Activated CD4-positive, alpha-beta T cell treated with anti-CD3 and anti-CD28 coated beads, Interleukin-2, amount 10 ng/mL, durations not matched to agents 7 days and 5 days (primary cell): Measurements from ENCODE around the gene PHKA1. TPM values are rescaled to one million over a fixed set of nuclear protein-coding genes. Genes with fewer than 3 reads are reported as not detected.
"Not testable (repeated sequence)": the region's sequence is repeated elsewhere in the genome, so short reads cannot be mapped to it uniquely, and the experiment has no call there.

Experiments
- CTCF ChIA-PET: fragments of 350-600 bp; sonication (Branson Sonifier 250); formaldehyde crosslinking; loops from one replicate; lab custom pipeline; 2021; ENCODE audit warnings: antibody characterized with exemption; lab: Charles Lee
- POLR2A ChIA-PET: fragments of 350-600 bp; sonication (Branson Sonifier 250); formaldehyde crosslinking; loops from one replicate; lab custom pipeline; 2021; ENCODE audit warnings: antibody characterized with exemption; lab: Charles Lee
- DNase-seq: peaks from one replicate; pipeline ENCODE4 v3.0.0-alpha.2; 2020
- H3K27ac Mint-ChIP-seq: one replicate; pipeline ENCODE4 v1.8.0; 2021; ENCODE audit warnings: mild to moderate bottlenecking, moderate library complexity, mixed read lengths
- H3K27me3 Mint-ChIP-seq: one replicate; pipeline ENCODE4 v1.8.0; 2021; ENCODE audit warnings: mixed read lengths
- H3K36me3 Mint-ChIP-seq: one replicate; pipeline ENCODE4 v1.8.0; 2021; ENCODE audit warnings: low read depth, mixed read lengths
- H3K4me1 Mint-ChIP-seq: one replicate; pipeline ENCODE4 v1.8.0; 2021; ENCODE audit warnings: mixed read lengths
- H3K4me3 Mint-ChIP-seq: one replicate; pipeline ENCODE4 v1.8.0; 2021; ENCODE audit warnings: mild to moderate bottlenecking, moderate library complexity, mixed read lengths
- H3K9me3 Mint-ChIP-seq: one replicate; pipeline ENCODE4 v1.8.0; 2021; ENCODE audit warnings: mixed read lengths
- total RNA-seq, 2 experiments: library from RNA; stranded (reverse); gene quantifications; one replicate each; pipeline ENCODE4 v1.2.3, GENCODE V29; 2021

Gene PHKA1
- total RNA-seq, 2 experiments from 2014 or later, result 0.60 to 0.87 TPM

DNA sequence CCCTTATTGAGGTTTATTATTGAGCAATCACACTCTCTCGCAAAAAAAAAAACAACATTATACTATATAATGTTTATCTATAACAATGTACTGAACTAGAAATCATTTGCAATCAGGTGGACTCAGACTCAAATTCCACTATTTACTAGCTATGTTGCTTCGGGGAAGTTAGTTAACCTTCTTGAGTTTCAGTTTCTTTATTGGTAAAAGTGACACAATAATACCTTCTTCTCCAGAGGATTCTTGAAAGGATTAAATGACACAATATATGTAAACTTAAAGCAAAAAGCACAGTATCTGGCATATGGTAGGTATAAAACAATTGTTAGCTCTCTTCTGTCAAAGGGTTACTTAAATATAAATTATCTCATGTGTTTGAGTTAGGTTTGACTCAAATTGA is 110.0 kb downstream of the PHKA1 start:
- Mint-ChIP-seq H3K36me3 (no peaks in the 10 kb centered on the region), H3K27ac (no peak overlapping the region), H3K27me3 (no peaks in the 10 kb centered on the region), H3K4me3 (no peak overlapping the region), H3K4me1 (peaks cover 12% of the 10 kb centered on the region), H3K9me3 (no peaks in the 10 kb centered on the region)
- POLR2A ChIA-PET, result no interaction called here
- no peak for DNase-seq
- CTCF ChIA-PET, result interaction anchor here (2.7 kb wide), 1 partner anchor 16 kb away, joined by 6 read pairs; no protein-coding TSS in a partner anchor

DNA sequence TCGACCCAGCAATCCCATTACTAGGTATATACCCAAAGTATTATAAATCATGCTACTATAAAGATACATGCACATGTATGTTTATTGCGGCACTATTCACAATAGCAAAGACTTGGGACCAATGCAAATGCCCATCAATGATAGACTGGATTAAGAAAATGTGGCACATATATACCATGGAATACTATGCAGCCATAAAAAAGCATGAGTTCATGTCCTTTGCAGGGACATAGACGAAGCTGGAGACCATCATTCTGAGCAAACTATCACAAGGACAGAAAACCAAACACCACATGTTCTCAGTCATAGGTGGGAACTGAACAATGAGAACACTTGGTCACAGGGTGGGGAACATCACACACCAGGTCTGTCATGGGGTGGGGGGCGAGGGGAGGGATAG is 123.1 kb downstream of the PHKA1 start:
- CTCF ChIA-PET, H3K27me3 Mint-ChIP-seq, POLR2A ChIA-PET, H3K9me3 Mint-ChIP-seq, H3K36me3 Mint-ChIP-seq, DNase-seq, H3K4me1 Mint-ChIP-seq, H3K27ac Mint-ChIP-seq, H3K4me3 Mint-ChIP-seq: not testable (repeated sequence)

DNA sequence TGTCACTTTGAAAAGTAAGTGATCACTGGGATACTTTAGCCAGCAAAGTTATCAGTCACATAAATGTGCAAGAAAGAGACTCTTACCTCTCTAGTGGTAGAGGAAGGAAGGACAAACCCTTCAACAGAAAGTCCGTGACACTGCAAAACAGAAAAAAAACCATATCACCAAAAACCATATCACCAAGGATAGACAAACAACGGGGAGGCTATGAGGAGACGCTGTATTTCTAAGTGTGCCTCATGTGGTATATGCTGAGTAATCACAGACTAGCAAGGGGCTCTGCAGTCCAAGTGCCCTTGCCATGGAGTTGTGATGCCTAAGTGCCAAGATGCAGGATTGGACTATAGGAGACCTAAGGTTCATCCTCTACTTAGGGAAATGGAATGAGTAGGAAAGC is 129.9 kb downstream of the PHKA1 start:
- Mint-ChIP-seq H3K4me3 (no peak overlapping the region), H3K9me3 (peaks cover 5% of the 10 kb centered on the region), H3K27me3 (no peaks in the 10 kb centered on the region), H3K36me3 (no peaks in the 10 kb centered on the region), H3K4me1 (no peaks in the 10 kb centered on the region), H3K27ac (no peak overlapping the region)
- CTCF ChIA-PET, result no interaction called here
- POLR2A ChIA-PET, result no interaction called here
- DNase-seq, result no peak

DNA sequence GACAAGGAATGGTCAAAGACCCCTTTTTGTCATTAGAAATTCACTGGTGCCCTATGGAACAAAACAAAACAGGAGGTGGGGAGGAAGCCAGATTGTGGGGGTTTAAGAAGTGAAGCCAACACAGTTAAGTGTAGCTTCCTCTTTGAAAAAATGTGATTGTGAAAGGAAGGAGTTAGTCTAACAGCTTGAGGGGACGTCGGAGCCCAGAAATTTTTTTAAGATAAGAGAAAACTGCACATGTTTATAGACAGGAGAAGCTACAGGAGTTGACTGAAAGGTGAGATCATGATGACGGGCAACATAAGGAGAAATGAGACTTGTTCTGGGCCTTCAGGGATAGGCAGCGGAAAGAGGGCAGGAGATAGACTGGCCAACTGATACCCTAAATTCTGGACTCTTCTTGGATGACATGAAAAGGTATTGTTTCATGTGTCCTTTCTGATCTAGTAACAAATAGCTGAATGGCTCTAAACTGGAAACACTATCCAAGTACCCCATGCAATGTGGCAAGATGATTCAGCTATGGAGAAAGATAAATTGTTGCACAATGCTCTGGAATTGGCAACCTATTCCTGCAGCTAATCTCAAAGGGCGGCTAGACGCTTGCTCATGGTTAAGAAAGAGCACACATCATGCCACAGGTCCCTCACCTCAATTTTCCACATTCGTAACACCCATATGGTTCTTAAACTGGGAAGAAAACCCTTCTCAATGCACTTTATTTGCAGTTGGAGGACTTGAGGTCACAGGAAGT is 137.8 kb downstream of the PHKA1 start:
- DNase-seq, result no peak
- Mint-ChIP-seq H3K36me3 (no peaks in the 10 kb centered on the region), H3K27me3 (peaks cover 11% of the 10 kb centered on the region), H3K4me1 (peaks cover 5% of the 10 kb centered on the region), H3K4me3 (no peak overlapping the region), H3K27ac (no peak overlapping the region), H3K9me3 (no peaks in the 10 kb centered on the region)
- CTCF ChIA-PET, result no interaction called here
- POLR2A ChIA-PET, result no interaction called here

DNA sequence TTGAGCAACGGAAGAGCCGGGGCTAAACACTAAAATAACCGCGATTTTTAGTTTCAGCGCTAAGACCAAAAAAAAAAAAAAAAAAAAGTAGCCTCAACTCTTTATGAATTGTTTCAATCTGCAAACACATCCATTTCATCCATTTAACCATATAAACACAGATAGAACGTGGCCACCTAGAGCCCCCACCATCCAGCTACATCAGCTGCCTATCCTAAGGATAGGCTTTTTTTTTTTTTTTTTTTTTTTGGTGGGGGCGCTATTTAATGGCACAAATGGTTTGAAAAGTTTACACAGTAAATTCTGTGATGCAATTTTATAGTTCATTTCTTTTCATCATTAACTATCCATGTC is 141.0 kb downstream of the PHKA1 start:
- Mint-ChIP-seq H3K36me3 (peaks cover 4% of the 10 kb centered on the region), H3K4me1 (peaks cover 9% of the 10 kb centered on the region), H3K4me3 (peak overlapping the region; percentile 98), H3K27ac (peak overlapping the region; percentile 96), H3K27me3 (peaks cover 11% of the 10 kb centered on the region), H3K9me3 (no peaks in the 10 kb centered on the region)
- no peak for DNase-seq
- POLR2A ChIA-PET, result no interaction called here
- CTCF ChIA-PET, result interaction anchor here (0.9 kb wide), 1 partner anchor 275 kb away, joined by 3 read pairs; no protein-coding TSS in a partner anchor

DNA sequence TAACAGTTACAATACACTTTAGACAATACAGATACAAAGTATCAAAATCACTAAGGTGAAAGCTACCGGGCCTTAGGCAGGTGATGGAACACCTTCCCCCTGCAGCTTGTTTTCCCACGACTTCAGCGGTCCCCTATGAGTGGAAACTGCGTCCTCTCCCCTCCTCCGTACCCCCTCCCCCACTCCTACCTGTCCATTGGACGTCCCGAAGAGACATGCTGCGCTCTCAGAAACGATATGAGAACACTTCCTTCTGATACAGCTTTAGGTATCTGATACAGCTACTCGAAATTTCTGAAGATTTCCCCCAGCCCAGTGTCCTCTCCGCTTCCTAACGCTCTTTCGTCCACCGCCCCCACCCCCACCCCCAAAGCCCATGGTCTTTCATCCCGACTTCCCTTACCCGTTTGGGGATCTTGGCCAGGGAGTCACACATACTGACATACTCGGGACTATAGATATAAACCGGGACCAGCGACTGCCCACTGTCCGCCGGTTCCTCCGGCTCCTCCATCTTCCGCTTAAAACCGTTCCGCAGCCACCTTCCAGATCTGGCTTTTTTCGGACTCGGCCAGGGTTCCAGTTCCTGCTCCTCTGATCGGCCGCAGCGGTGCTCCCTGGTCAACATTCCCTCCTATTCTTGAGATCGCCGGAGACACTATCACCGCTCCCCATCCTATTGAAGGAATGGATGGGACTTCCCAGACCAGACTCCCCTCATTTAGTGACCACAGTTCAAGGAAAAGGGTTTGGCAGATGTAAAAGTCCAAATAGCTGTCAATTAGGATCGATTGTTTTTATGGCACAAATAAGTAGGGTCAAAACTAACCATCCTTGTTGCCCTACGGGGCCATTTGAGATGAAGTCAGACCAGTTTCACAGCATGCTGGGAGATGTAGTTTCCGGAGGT is 141.6 kb downstream of the PHKA1 start, which contains the start of gene HDAC8:
Gene HDAC8 (minus strand): TSS at position 596 of the 910 bp plus-strand sequence. CDS start 82 bp downstream, at position 514.
- peak within 1 kb of the TSS; percentile 98 for H3K4me3 Mint-ChIP-seq
- peak within 1 kb of the TSS; percentile 96 for H3K27ac Mint-ChIP-seq
- peaks cover 8% of the 10 kb centered on the region for H3K36me3 Mint-ChIP-seq
- CTCF ChIA-PET, result interaction anchor here (0.8 to 0.9 kb wide), 2 partner anchors 17 to 275 kb away, joined by 3 read pairs; no protein-coding TSS in a partner anchor
- no peaks in the 10 kb centered on the region for H3K9me3 Mint-ChIP-seq
- POLR2A ChIA-PET, result no interaction called here
- DNase-seq, result peak; percentile 67
- H3K4me1 Mint-ChIP-seq, result peaks cover 9% of the 10 kb centered on the region
- peaks cover 11% of the 10 kb centered on the region for H3K27me3 Mint-ChIP-seq

DNA sequence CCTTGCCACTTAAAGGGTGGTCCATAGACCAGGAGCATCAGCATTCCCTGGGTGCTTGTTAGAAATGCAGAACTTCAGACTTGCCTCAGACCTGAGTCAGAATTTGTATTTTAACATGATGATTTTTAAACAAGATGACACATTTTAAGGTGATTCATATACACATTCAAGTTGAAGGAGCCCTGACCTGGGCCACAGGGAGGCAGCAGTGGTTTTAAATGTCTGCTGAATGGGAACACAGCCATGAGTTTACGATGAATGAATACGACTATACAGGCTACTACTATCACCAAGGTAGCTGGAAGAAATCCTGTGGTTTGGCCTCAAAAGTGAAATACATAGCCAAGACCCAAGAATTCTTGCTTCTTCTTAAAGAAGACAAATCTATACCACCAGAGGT is 144.3 kb downstream of the PHKA1 start:
- no peaks in the 10 kb centered on the region for H3K9me3 Mint-ChIP-seq
- peaks cover 9% of the 10 kb centered on the region for H3K4me1 Mint-ChIP-seq
- H3K27me3 Mint-ChIP-seq, result peaks cover 1% of the 10 kb centered on the region
- CTCF ChIA-PET, result interaction anchor here (2.2 kb wide), 1 partner anchor 13 kb away, joined by 6 read pairs; no protein-coding TSS in a partner anchor
- H3K36me3 Mint-ChIP-seq, result peaks cover 20% of the 10 kb centered on the region
- no peak overlapping the region for H3K27ac Mint-ChIP-seq
- POLR2A ChIA-PET, result no interaction called here
- DNase-seq, result no peak
- H3K4me3 Mint-ChIP-seq, result no peak overlapping the region

DNA sequence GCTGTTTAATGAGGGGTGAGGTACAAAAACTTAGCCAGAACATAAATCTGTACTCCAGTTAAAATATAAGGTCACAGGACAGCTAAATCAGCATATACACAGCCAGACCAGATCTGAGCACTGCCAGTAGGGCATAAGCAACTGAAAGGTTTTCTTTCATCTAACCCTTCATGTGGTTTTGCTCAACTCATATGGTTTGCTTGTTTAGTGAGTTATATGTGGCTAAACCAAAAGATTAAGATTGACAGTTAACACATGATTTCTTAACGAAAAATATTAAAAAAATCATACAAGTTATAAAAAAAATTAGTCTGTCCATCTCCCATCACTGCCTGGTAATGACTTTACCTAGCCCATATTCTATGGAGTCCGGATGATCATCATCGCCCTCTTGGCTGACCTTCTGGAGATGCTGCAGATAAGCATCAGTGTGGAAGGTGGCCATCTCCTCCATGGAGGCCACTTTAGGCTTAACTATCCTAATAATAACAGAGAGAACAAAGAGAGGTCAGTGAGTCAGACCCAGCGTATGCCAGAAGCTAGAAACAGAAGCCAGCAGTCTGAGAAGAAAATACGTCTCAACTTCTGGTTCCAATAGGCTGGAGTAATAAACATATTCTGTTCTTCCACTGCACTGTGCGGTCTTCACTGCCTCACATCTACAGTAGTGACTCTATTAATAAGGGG is 145.6 kb downstream of the PHKA1 start:
- POLR2A ChIA-PET, result no interaction called here
- peaks cover 21% of the 10 kb centered on the region for H3K36me3 Mint-ChIP-seq

DNA sequence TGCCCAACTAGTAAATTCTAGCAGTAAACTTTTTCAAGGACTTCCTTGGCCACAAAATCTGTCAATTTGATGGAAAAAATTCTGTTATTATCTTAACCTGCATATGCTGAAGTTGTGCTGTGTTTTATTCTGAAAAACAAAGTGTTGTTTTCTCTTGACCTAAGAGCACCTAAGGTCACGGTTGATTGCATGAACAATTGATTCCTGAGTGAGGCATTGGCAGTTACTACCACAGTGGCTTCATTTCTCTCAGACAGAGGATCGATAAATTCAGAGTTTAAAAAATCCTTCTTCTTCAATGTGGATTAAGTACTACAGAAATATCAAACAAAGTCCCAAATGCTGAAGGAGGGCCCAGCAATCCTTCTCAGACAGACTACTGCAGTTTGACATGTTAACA is 147.7 kb downstream of the PHKA1 start:
- DNase-seq, result no peak
- Mint-ChIP-seq H3K9me3 (no peaks in the 10 kb centered on the region), H3K4me3 (no peak overlapping the region), H3K36me3 (peaks cover 30% of the 10 kb centered on the region), H3K27me3 (no peaks in the 10 kb centered on the region), H3K4me1 (peaks cover 4% of the 10 kb centered on the region), H3K27ac (no peak overlapping the region)
- ChIA-PET POLR2A (no interaction called here), CTCF (no interaction called here)

More for the DNA sequence above, 145.6 kb downstream of the PHKA1 start:
- H3K9me3 Mint-ChIP-seq, result no peaks in the 10 kb centered on the region
- no peaks in the 10 kb centered on the region for H3K27me3 Mint-ChIP-seq
- DNase-seq, result no peak
- H3K27ac Mint-ChIP-seq, result no peak overlapping the region
- H3K4me1 Mint-ChIP-seq, result peaks cover 9% of the 10 kb centered on the region
- CTCF ChIA-PET, result interaction anchor here (2.2 kb wide), 1 partner anchor 14 kb away, joined by 6 read pairs; no protein-coding TSS in a partner anchor
- no peak overlapping the region for H3K4me3 Mint-ChIP-seq

DNA sequence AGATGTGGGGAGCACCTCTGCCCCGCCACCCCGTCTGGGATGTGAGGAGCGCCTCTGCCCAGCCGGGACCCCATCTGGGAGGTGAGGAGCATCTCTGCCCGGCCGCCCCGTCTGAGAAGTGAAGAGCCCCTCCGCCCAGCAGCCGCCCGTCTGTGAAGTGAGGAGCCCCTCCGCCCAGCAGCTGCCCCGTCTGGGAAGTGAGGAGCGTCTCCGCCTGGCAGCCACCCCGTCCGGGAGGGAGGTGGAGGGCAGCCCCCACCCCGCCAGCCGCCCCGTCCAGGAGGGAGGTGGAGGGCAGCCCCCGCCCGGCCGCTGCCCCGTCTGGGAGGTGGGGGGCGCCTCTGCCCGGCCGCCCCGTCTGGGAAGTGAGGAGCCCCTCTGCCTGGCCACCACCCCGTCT is 154.5 kb downstream of the PHKA1 start:
- H3K36me3 Mint-ChIP-seq, result peaks cover 27% of the 10 kb centered on the region
- POLR2A ChIA-PET, CTCF ChIA-PET, DNase-seq, H3K27me3 Mint-ChIP-seq, H3K4me1 Mint-ChIP-seq, H3K9me3 Mint-ChIP-seq, H3K4me3 Mint-ChIP-seq, H3K27ac Mint-ChIP-seq: not testable (repeated sequence)

DNA sequence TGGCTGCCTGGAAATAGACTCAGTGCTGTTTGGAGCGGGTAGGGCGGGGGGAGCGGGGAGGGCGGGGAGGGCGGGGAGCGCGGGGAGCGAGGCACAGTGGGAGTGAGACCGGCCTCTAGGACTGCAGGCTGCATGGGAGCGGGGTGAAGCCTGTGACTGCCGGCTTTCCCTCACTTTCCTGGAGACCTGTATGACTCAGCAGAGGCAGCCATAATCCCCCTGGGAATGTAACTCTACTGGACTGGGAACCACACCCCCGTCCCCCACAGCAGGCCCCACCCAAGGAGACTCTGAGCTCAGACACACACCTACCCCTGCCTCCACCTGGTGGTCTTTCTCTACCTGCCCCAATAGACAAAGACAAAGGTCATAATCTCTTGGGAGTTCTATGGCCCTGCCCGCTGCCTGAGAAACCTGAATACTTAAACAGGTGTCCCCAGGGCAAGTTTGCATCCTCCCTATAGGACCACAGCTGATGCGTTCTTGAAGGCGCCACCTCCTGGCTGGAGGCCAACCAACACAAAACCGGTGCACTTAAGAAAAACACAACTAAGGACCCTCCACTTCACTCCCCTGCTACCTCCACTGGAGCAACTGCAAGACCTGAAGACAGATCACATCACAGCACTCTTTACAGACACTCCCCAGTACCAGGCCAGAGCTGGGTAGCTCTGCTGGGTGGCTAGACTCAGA is 159.5 kb downstream of the PHKA1 start:
- peaks cover 3% of the 10 kb centered on the region for H3K4me1 Mint-ChIP-seq
- POLR2A ChIA-PET, result no interaction called here
- H3K27me3 Mint-ChIP-seq, result no peaks in the 10 kb centered on the region
- CTCF ChIA-PET, result no interaction called here
- no peak overlapping the region for H3K4me3 Mint-ChIP-seq
- no peak for DNase-seq
- H3K9me3 Mint-ChIP-seq, result no peaks in the 10 kb centered on the region
- peaks cover 18% of the 10 kb centered on the region for H3K36me3 Mint-ChIP-seq
- H3K27ac Mint-ChIP-seq, result no peak overlapping the region

DNA sequence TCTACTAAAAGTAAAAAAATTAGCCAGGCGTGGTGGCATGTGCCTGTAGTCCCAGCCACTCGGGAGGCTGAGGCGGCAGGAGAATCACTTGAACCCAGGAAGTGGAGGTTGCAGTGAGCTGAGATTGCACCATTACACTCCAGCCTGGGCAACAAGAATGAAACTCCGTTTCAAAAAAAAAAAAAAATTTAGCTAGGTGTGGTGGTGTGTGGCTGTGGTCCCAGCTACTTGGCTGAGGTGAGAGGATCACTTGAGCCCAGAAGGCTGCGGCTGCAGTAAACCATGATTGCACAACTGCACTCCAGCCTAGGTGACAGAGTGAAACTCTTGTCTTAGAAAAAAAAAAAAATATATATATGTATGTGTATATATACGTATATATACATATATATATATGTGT is 161.7 kb downstream of the PHKA1 start:
- H3K4me1 Mint-ChIP-seq, POLR2A ChIA-PET, CTCF ChIA-PET, H3K4me3 Mint-ChIP-seq, H3K27me3 Mint-ChIP-seq, H3K9me3 Mint-ChIP-seq, H3K27ac Mint-ChIP-seq, DNase-seq: not testable (repeated sequence)
- H3K36me3 Mint-ChIP-seq, result peaks cover 19% of the 10 kb centered on the region
